Suprapubic skin (tissue), 3 donors: Measurements from ENCODE around the gene TBC1D25.

Source experiments
- EP300 ChIP-seq: sonication (generic); formaldehyde crosslinking; IDR thresholded peaks from one replicate; pipeline ENCODE4 v1.6.1; 2017; ENCODE audit warnings: antibody characterized with exemption
- TF ChIP-seq, protein P1 (sequence below), 2 donors: fragments of 200-600 bp in 1 of 2; fragments of 450-650 bp in 1 of 2; sonication (generic) in 1 of 2; IDR thresholded peaks; one replicate each; pipeline ENCODE4 v1.5.1; 2016 to 2019; ENCODE audit warnings: antibody characterized with exemption in 2 of 2, mild to moderate bottlenecking in 1 of 2, moderate library complexity in 1 of 2

GRCh38 chrX:48512371-48512935 is 27.1 kb upstream of the TBC1D25 start:
- TF ChIP-seq, protein P1, sequence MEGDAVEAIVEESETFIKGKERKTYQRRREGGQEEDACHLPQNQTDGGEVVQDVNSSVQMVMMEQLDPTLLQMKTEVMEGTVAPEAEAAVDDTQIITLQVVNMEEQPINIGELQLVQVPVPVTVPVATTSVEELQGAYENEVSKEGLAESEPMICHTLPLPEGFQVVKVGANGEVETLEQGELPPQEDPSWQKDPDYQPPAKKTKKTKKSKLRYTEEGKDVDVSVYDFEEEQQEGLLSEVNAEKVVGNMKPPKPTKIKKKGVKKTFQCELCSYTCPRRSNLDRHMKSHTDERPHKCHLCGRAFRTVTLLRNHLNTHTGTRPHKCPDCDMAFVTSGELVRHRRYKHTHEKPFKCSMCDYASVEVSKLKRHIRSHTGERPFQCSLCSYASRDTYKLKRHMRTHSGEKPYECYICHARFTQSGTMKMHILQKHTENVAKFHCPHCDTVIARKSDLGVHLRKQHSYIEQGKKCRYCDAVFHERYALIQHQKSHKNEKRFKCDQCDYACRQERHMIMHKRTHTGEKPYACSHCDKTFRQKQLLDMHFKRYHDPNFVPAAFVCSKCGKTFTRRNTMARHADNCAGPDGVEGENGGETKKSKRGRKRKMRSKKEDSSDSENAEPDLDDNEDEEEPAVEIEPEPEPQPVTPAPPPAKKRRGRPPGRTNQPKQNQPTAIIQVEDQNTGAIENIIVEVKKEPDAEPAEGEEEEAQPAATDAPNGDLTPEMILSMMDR (IDR thresholded peaks at IDR 0.05), result no peak
- TF ChIP-seq EP300, result no peak
